GM19035 (cell line): Measurements from ENCODE around the gene PRAME.
"Not testable (repeated sequence)": the region's sequence is repeated elsewhere in the genome, so short reads cannot be mapped to it uniquely, and the experiment has no call there.

Source experiments
- ATAC-seq: cut with Tn5 transposase; IDR thresholded peaks from one replicate; pipeline ENCODE4 v1.9.1; 2021; ENCODE audit not compliant: unreplicated experiment

Gene PRAME

GRCh38 chr22:22558972-22559603, at the start of gene PRAME:
TSS of gene PRAME (minus strand) at chr22:22559265. CDS start at chr22:22556832, 2,433 bp downstream.
- no peak for ATAC-seq

GRCh38 chr22:22608022-22608421, 49.0 kb upstream of the PRAME start:
- ATAC-seq, result not testable (repeated sequence)

GRCh38 chr22:22605074-22605404, 46.0 kb upstream of the PRAME start:
- no peak for ATAC-seq

GRCh38 chr22:22604326-22605073, 45.4 kb upstream of the PRAME start:
- ATAC-seq, result no peak

- no peak for ATAC-seq
These were observed 44.4 kb upstream of the PRAME start for GRCh38 chr22:22603470-22603947.

- no peak for ATAC-seq
These were observed 41.6 kb upstream of the PRAME start for GRCh38 chr22:22600531-22601261.

- ATAC-seq, result no peak
These were observed 40.2 kb upstream of the PRAME start for GRCh38 chr22:22599248-22599647.

- ATAC-seq, result no peak
These were observed 39.1 kb upstream of the PRAME start for GRCh38 chr22:22598144-22598543.

- no peak for ATAC-seq
These were observed 36.2 kb upstream of the PRAME start for GRCh38 chr22:22595001-22595835.

GRCh38 chr22:22593964-22594656, 35.0 kb upstream of the PRAME start:
- no peak for ATAC-seq

GRCh38 chr22:22593250-22593649, 34.2 kb upstream of the PRAME start:
- no peak for ATAC-seq

- ATAC-seq, result no peak
These were observed 32.6 kb upstream of the PRAME start for GRCh38 chr22:22591348-22592299.

GRCh38 chr22:22590136-22590891, 31.2 kb upstream of the PRAME start:
- ATAC-seq, result no peak

- ATAC-seq, result no peak
These were observed 29.6 kb upstream of the PRAME start for GRCh38 chr22:22588485-22589164.

GRCh38 chr22:22587577-22588188, 28.6 kb upstream of the PRAME start:
- no peak for ATAC-seq

- no peak for ATAC-seq
These were observed 25.7 kb upstream of the PRAME start for GRCh38 chr22:22584722-22585121.

GRCh38 chr22:22583030-22583429, 24.0 kb upstream of the PRAME start:
- ATAC-seq, result no peak

- ATAC-seq, result not testable (repeated sequence)
These were observed 22.5 kb upstream of the PRAME start for GRCh38 chr22:22581524-22581923.
